Lower leg skin (tissue), 4 donors: ENCODE measurements around the gene P2RY2. TPM values are rescaled to one million over a fixed set of nuclear protein-coding genes. Genes with fewer than 3 reads are reported as not detected.

Source experiments
- DNase-seq, 2 donors: peaks; one replicate each; pipeline ENCODE4 v3.0.0-alpha.2; 2019; ENCODE audit warnings: low spot score in 2 of 2
- H3K4me3 ChIP-seq: fragments of 200-600 bp; sonication (generic); 2 replicates; pipeline ENCODE4 v1.5.1; 2017; ENCODE audit warnings: mild to moderate bottlenecking, low read depth; ENCODE audit not compliant: poor library complexity, severe bottlenecking
- POLR2A ChIP-seq, 2 donors: fragments of 450-650 bp; IDR thresholded peaks; one replicate each; pipeline ENCODE4 v1.6.1; 2016 to 2017; ENCODE audit warnings: antibody characterized with exemption in 2 of 2, mild to moderate bottlenecking in 1 of 2, moderate library complexity in 1 of 2
- WGBS, 2 donors: methylation state at CpG; one replicate each; pipeline ENCODE4 v1.1.5; 2018; 5-methylcytosine and 5-hydroxymethylcytosine counted together
- intact Hi-C: fragments of 100-400 bp; cut with DNase I; formaldehyde crosslinking; loops from one replicate; pipeline ENCODE4 v1.15.0; 2023; ENCODE audit warnings: low total_unique reads
- total RNA-seq, 4 donors: library from RNA; depleted of rRNA; stranded (reverse); fragments of >200 nt; gene quantifications; one replicate each; pipeline ENCODE4 v1.1.0, GENCODE V29; 2016
- TF ChIP-seq, protein P1 (sequence below), 3 donors: fragments of 450-650 bp; IDR thresholded peaks; one replicate each; pipeline ENCODE4 v1.5.1; 2016; ENCODE audit warnings: antibody characterized with exemption in 3 of 3, mild to moderate bottlenecking in 3 of 3, moderate library complexity in 2 of 3

P2RY2 gene
- total RNA-seq, 4 donors from 2014 or later, result 3.2 to 8.7 (median 5.1) TPM

DNA sequence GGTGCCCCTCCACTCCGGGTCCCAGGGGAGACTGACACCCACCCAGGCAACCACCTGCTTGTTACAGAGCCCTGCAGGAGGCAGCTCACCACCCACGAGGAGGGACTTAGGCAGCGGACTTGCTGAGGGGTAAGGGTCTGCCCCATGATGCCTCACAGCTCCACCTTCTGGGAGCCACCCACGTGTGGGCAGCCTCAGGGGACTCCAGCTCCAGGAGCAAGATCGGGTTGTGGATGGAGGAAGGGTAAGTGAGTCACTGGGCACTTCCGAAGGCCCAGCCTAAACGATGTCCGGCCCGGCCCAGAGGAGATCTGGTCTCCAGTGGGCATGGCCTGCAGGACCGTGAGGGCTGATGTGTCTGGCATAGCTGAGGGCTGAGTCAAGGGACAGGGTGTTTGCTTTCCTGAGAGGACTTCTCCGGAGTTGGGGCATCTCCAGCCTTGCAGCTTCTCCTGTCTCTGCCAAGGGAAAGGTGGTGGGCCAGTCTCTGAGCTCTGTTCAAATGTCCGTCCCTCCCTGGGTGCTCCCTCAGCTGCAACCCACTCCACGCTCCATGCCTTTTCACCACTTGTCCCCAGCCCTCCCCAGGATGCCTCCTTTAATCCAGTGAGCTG, 32.3 kb upstream of the P2RY2 start:
- H3K4me3 ChIP-seq, result no peak overlapping the region
- TF ChIP-seq, protein P1, sequence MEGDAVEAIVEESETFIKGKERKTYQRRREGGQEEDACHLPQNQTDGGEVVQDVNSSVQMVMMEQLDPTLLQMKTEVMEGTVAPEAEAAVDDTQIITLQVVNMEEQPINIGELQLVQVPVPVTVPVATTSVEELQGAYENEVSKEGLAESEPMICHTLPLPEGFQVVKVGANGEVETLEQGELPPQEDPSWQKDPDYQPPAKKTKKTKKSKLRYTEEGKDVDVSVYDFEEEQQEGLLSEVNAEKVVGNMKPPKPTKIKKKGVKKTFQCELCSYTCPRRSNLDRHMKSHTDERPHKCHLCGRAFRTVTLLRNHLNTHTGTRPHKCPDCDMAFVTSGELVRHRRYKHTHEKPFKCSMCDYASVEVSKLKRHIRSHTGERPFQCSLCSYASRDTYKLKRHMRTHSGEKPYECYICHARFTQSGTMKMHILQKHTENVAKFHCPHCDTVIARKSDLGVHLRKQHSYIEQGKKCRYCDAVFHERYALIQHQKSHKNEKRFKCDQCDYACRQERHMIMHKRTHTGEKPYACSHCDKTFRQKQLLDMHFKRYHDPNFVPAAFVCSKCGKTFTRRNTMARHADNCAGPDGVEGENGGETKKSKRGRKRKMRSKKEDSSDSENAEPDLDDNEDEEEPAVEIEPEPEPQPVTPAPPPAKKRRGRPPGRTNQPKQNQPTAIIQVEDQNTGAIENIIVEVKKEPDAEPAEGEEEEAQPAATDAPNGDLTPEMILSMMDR (IDR thresholded peaks at IDR 0.05), result no peak
- no peak for TF ChIP-seq POLR2A (IDR thresholded peaks at IDR 0.05)
- WGBS, 2 donors, result 31 to 40% methylated on average over 7 to 13 of the region's 13 CpGs
- DNase-seq, result peak in 1 of 2 donors; percentile 83
- intact Hi-C loops, result loop anchor here (10.0 kb wide), 1 partner anchor 49 kb away; no protein-coding TSS in a partner anchor

DNA sequence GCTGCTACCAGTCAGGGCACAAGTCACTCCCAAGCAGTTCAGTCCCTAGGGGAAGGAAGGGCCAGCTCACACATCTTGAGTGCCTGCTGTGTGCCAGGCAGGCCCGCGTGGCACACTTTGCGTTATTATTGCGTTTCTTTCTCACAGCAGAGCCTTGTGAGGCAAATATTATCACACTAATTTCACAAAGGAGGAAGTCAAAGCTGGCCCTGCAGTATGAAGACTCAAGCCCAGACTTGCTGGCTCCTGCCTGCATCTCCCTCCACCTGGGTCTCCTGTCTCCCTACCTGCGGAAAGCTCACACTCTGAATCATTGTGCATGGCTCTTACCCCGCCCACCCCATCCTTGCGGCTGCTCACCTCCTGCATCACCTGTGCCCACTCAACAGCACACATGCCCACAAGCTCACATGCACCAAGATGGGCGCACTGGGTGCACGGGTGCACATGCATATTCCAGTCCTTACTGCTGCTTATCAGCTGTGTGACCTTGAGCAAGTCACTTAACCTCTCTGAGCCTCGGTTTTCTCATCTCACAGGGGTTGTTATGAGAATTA, 31.7 kb upstream of the P2RY2 start:
- H3K4me3 ChIP-seq, result no peak overlapping the region
- intact Hi-C loops, result loop anchor here (10.0 kb wide), 1 partner anchor 48 kb away; no protein-coding TSS in a partner anchor
- WGBS, 2 donors, result 50 to 59% methylated on average over 10 of the region's 10 CpGs
- no peak for DNase-seq
- TF ChIP-seq, protein P1 (IDR thresholded peaks at IDR 0.05), result no peak
- TF ChIP-seq POLR2A (IDR thresholded peaks at IDR 0.05), result no peak

DNA sequence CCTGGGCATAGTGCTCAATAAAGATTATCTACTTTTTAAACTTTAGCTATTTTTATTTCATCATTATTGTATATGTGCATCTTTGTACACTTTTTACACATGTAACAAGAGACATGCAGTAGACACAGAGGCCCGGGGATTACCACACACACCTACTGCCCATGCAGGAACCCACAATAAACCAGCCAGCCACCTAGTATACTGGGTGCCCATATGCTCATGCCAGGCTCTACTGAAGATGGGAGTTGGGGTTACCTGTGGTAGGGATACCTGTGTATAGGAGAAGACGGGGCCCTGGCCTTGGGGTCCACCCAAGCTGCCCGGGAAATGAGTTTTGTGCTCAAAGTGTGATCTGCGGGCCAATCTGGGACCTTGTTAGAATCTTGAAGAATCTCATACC, 31.2 kb upstream of the P2RY2 start:
- intact Hi-C loops, result loop anchor here (10.0 kb wide), 1 partner anchor 48 kb away; no protein-coding TSS in a partner anchor
- no peak overlapping the region for H3K4me3 ChIP-seq
- 54 to 64% methylated on average over 4 of the region's 4 CpGs for WGBS, 2 donors
- TF ChIP-seq, protein P1 (IDR thresholded peaks at IDR 0.05), result no peak
- TF ChIP-seq POLR2A (IDR thresholded peaks at IDR 0.05), result no peak
- DNase-seq, result peak in 1 of 2 donors; percentile 67

DNA sequence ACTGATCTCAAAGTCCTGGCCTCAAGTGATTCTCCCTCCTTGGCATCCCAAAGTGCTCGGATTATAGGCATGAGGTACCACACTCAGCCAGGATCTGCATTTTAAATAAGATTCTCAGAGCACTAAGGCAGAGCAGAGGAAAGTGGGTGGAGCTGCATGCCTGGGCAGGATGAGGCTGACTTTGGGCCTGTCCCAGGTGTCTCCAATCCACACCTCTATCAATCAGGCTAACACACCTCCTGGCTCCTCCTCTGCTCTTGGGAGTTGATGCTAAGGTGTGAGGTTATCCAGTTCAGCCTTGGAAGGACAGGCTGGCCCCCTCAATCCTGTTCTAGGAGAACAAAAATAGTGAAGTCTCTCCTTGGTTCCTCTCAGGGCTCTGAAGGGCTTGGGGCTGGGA, 30.2 kb upstream of the P2RY2 start:
- intact Hi-C loops, result loop anchor here (10.0 kb wide), 1 partner anchor 47 kb away; no protein-coding TSS in a partner anchor
- TF ChIP-seq, protein P1 (IDR thresholded peaks at IDR 0.05), result no peak
- TF ChIP-seq POLR2A (IDR thresholded peaks at IDR 0.05), result no peak
- WGBS, 2 donors, result 50 to 73% methylated on average over 1 of the region's 1 CpG
- peak in 1 of 2 donors; percentile 85 for DNase-seq
- no peak overlapping the region for H3K4me3 ChIP-seq

DNA sequence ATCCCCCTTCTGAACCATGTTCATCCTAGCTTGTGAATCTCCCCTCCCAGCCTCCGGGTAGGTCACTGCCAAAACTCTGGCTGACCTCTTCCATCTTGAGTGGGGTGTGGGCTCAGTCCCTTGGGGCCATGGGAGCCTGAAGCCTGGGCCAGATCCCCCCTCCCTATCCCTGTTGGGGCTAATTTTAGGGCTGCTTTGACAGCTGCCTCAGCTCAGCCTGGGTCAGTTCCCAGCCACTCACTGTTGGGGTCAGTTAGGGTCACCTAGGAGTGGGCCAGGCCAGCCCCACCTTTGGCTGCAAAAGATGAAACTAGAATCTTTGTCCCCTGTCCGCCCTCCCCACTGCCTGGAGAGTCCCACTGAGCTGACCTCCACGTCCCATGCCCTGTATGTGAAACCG, 29.8 kb upstream of the P2RY2 start:
- 53 to 78% methylated on average over 4 of the region's 4 CpGs for WGBS, 2 donors
- TF ChIP-seq, protein P1 (IDR thresholded peaks at IDR 0.05), result no peak
- TF ChIP-seq POLR2A (IDR thresholded peaks at IDR 0.05), result no peak
- peak in 1 of 2 donors; percentile 77 for DNase-seq
- intact Hi-C loops, result loop anchor here (10.0 kb wide), 1 partner anchor 46 kb away; no protein-coding TSS in a partner anchor
- no peak overlapping the region for H3K4me3 ChIP-seq
